GM21447 (cell line): ENCODE results near the gene TMEM266.

Source experiments
- ATAC-seq: cut with Tn5 transposase; IDR thresholded peaks from one replicate; pipeline ENCODE4 v1.9.1; 2021; ENCODE audit not compliant: unreplicated experiment

The TMEM266 gene

GRCh38 chr15:76065245-76065644 is 5.5 kb downstream of the TMEM266 start:
- no peak for ATAC-seq

- no peak for ATAC-seq
Measured at GRCh38 chr15:76065793-76066192, 6.0 kb downstream of the TMEM266 start.

- no peak for ATAC-seq
Measured at GRCh38 chr15:76070192-76070591, 10.4 kb downstream of the TMEM266 start.

GRCh38 chr15:76070921-76071635 is 11.3 kb downstream of the TMEM266 start:
- no peak for ATAC-seq

- no peak for ATAC-seq
Measured at GRCh38 chr15:76071806-76072205, 12.0 kb downstream of the TMEM266 start.

GRCh38 chr15:76073554-76073953 is 13.8 kb downstream of the TMEM266 start:
- ATAC-seq = no peak

- no peak for ATAC-seq
Measured at GRCh38 chr15:76075046-76075445, 15.3 kb downstream of the TMEM266 start.

GRCh38 chr15:76078285-76078877 is 18.6 kb downstream of the TMEM266 start:
- no peak for ATAC-seq

- ATAC-seq = no peak
Measured at GRCh38 chr15:76084256-76084655, 24.5 kb downstream of the TMEM266 start.

- no peak for ATAC-seq
Measured at GRCh38 chr15:76098685-76099084, 38.9 kb downstream of the TMEM266 start.

GRCh38 chr15:76099388-76099787 is 39.6 kb downstream of the TMEM266 start:
- ATAC-seq = no peak

- no peak for ATAC-seq
Measured at GRCh38 chr15:76100361-76100760, 40.6 kb downstream of the TMEM266 start.

- no peak for ATAC-seq
Measured at GRCh38 chr15:76101655-76102054, 41.9 kb downstream of the TMEM266 start.

- no peak for ATAC-seq
Measured at GRCh38 chr15:76105391-76105790, 45.6 kb downstream of the TMEM266 start.

GRCh38 chr15:76105911-76106310 is 46.1 kb downstream of the TMEM266 start:
- ATAC-seq = no peak

GRCh38 chr15:76107169-76107568 is 47.4 kb downstream of the TMEM266 start:
- no peak for ATAC-seq

GRCh38 chr15:76108021-76108723 is 48.4 kb downstream of the TMEM266 start:
- no peak for ATAC-seq

GRCh38 chr15:76109046-76109445 is 49.3 kb downstream of the TMEM266 start:
- ATAC-seq = no peak

GRCh38 chr15:76114561-76114960 is 54.8 kb downstream of the TMEM266 start:
- no peak for ATAC-seq

- ATAC-seq = no peak
Measured at GRCh38 chr15:76116138-76116885, 56.5 kb downstream of the TMEM266 start.

- no peak for ATAC-seq
Measured at GRCh38 chr15:76117181-76117580, 57.4 kb downstream of the TMEM266 start.
